Measurements from ENCODE around the gene TTC36. TPM values are rescaled to one million over a fixed set of nuclear protein-coding genes. Genes with fewer than 3 reads are reported as not detected.
"Not testable (repeated sequence)": the region's sequence is repeated elsewhere in the genome, so short reads cannot be mapped to it uniquely, and the experiment has no call there.

TTC36 gene
- polyA plus RNA-seq, 1 donor from 2014 or later = 4.3 TPM

DNA sequence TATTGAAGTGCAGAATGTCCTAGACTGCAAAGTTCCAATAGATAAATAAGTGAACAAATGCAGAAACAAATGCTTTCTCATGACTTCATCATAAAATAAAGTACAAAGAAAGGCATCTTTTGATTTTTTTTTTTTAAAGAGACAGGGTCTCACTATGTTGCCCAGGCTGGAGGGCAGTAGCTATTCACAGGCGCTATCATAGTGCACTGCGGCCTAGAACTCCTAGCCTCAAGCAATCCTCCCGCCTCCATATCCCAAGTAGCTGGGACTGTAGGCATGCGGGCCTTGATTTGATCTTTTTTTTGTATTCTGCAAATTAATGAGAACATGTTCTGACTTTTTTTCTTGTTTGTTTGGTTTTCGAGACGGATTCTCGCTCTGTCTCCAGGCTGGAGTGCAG, 47.4 kb downstream of the TTC36 start:
- Histone ChIP-seq H3K4me3 (ENCODE audit: low read length) (peak overlapping the region; percentile 89), H3F3A (ENCODE audit: insufficient read depth, low read length, poor library complexity, severe bottlenecking) (peaks cover 3% of the 10 kb centered on the region), H2AFZ (ENCODE audit: low read depth, low read length) (no peak overlapping the region), H3K9ac (ENCODE audit: low read length) (no peak overlapping the region), H3K9me2 (ENCODE audit: insufficient read depth, low read length) (no peaks in the 10 kb centered on the region), H4K20me1 (ENCODE audit: insufficient read depth) (no peaks in the 10 kb centered on the region), H3K27me3 (ENCODE audit: insufficient read depth, low read depth, low read length) (no peaks in the 10 kb centered on the region), H3K9me3 (ENCODE audit: low read length) (no peaks in the 10 kb centered on the region), H3K4me2 (ENCODE audit: low read length) (peak overlapping the region; percentile 74), H3K79me2 (replicated peaks; ENCODE audit: insufficient read depth, low read length) (peaks cover 68% of the 10 kb centered on the region), H3K27ac (ENCODE audit: low read length) (no peak overlapping the region), H3K36me3 (ENCODE audit: insufficient read depth, low read length) (no peaks in the 10 kb centered on the region)
- TF ChIP-seq, protein P1, sequence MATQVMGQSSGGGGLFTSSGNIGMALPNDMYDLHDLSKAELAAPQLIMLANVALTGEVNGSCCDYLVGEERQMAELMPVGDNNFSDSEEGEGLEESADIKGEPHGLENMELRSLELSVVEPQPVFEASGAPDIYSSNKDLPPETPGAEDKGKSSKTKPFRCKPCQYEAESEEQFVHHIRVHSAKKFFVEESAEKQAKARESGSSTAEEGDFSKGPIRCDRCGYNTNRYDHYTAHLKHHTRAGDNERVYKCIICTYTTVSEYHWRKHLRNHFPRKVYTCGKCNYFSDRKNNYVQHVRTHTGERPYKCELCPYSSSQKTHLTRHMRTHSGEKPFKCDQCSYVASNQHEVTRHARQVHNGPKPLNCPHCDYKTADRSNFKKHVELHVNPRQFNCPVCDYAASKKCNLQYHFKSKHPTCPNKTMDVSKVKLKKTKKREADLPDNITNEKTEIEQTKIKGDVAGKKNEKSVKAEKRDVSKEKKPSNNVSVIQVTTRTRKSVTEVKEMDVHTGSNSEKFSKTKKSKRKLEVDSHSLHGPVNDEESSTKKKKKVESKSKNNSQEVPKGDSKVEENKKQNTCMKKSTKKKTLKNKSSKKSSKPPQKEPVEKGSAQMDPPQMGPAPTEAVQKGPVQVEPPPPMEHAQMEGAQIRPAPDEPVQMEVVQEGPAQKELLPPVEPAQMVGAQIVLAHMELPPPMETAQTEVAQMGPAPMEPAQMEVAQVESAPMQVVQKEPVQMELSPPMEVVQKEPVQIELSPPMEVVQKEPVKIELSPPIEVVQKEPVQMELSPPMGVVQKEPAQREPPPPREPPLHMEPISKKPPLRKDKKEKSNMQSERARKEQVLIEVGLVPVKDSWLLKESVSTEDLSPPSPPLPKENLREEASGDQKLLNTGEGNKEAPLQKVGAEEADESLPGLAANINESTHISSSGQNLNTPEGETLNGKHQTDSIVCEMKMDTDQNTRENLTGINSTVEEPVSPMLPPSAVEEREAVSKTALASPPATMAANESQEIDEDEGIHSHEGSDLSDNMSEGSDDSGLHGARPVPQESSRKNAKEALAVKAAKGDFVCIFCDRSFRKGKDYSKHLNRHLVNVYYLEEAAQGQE (IDR thresholded peaks at IDR 0.05; ENCODE audit: borderline replicate concordance) = no peak
- TF ChIP-seq TAF1 (IDR thresholded peaks at IDR 0.05; ENCODE audit: low read depth) = no peak
- TF ChIP-seq SMC3 (conservative IDR thresholded peaks at IDR 0.05; ENCODE audit: poor library complexity) = no peak
- no peak for TF ChIP-seq RAD21 (conservative IDR thresholded peaks at IDR 0.05)
- no peak for TF ChIP-seq EP300 (conservative IDR thresholded peaks at IDR 0.05; ENCODE audit: poor library complexity, severe bottlenecking)
- TF ChIP-seq, protein P2, sequence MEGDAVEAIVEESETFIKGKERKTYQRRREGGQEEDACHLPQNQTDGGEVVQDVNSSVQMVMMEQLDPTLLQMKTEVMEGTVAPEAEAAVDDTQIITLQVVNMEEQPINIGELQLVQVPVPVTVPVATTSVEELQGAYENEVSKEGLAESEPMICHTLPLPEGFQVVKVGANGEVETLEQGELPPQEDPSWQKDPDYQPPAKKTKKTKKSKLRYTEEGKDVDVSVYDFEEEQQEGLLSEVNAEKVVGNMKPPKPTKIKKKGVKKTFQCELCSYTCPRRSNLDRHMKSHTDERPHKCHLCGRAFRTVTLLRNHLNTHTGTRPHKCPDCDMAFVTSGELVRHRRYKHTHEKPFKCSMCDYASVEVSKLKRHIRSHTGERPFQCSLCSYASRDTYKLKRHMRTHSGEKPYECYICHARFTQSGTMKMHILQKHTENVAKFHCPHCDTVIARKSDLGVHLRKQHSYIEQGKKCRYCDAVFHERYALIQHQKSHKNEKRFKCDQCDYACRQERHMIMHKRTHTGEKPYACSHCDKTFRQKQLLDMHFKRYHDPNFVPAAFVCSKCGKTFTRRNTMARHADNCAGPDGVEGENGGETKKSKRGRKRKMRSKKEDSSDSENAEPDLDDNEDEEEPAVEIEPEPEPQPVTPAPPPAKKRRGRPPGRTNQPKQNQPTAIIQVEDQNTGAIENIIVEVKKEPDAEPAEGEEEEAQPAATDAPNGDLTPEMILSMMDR (IDR thresholded peaks at IDR 0.05; ENCODE audit: poor library complexity, severe bottlenecking) = no peak
- no peak for TF ChIP-seq POLR2AphosphoS5 (IDR thresholded peaks at IDR 0.05)
- no peak for TF ChIP-seq EZH2 (IDR thresholded peaks at IDR 0.05; ENCODE audit: borderline replicate concordance, insufficient read depth, low read length, poor library complexity, severe bottlenecking)
- no peak for TF ChIP-seq MXI1 (conservative IDR thresholded peaks at IDR 0.05; ENCODE audit: poor library complexity, severe bottlenecking)

DNA sequence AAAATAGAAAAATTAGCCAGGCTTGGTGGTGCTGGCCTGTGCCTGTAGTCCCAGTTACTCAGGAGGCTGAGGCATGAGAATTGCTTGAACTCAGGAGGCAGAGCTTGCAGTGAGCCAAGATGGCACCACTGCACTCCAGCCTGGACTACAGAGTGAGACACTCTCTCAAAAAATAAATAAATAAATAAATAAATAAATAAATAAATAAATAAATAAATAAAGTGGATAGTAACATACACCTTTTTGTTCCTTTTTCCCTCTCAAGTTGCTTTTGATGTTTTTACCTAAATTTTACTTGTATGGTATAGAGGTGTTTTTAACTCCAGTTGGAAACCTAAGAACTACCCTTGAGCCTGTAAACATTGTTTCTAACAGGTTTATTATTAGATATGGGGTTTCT, 50.7 kb downstream of the TTC36 start:
- not testable (repeated sequence) for H2AFZ ChIP-seq (ENCODE audit: low read depth, low read length); H4K20me1 ChIP-seq (ENCODE audit: insufficient read depth); H3K9ac ChIP-seq (ENCODE audit: low read length); H3K4me3 ChIP-seq (ENCODE audit: low read length); H3K27me3 ChIP-seq (ENCODE audit: insufficient read depth, low read depth, low read length); H3K9me3 ChIP-seq (ENCODE audit: low read length); H3K27ac ChIP-seq (ENCODE audit: low read length); H3K4me2 ChIP-seq (ENCODE audit: low read length); H3K36me3 ChIP-seq (ENCODE audit: insufficient read depth, low read length); H3F3A ChIP-seq (ENCODE audit: insufficient read depth, low read length, poor library complexity, severe bottlenecking); H3K9me2 ChIP-seq (ENCODE audit: insufficient read depth, low read length)
- H3K79me2 ChIP-seq (replicated peaks; ENCODE audit: insufficient read depth, low read length) = peaks cover 70% of the 10 kb centered on the region

Other genes starting within 250 kb of the TTC36 start
- gene CD3E, start 222.7 kb upstream of the TTC36 start, polyA plus RNA-seq = not detected in 2 replicates
- gene CD3D, start 184.8 kb upstream of the TTC36 start, polyA plus RNA-seq = not detected in 2 replicates
- not detected in 2 replicates for gene CD3G, start 183.1 kb upstream of the TTC36 start, polyA plus RNA-seq
- gene UBE4A, start 167.9 kb upstream of the TTC36 start, polyA plus RNA-seq = 33.0 and 36.9 TPM in 2 replicates
- 107 and 153 TPM in 2 replicates for gene ATP5MG, start 125.9 kb upstream of the TTC36 start, polyA plus RNA-seq
- gene KMT2A, start 91.0 kb upstream of the TTC36 start, polyA plus RNA-seq = 16.7 and 24.2 TPM in 2 replicates
- gene TMEM25, start 3.7 kb downstream of the TTC36 start, polyA plus RNA-seq = 139 and 154 TPM in 2 replicates
- 70.3 and 75.5 TPM in 2 replicates for gene IFT46, start 38.5 kb downstream of the TTC36 start, polyA plus RNA-seq
- 67.2 and 68.4 TPM in 2 replicates for gene ARCN1, start 44.9 kb downstream of the TTC36 start, polyA plus RNA-seq
- 114 and 149 TPM in 2 replicates for gene PHLDB1, start 80.1 kb downstream of the TTC36 start, polyA plus RNA-seq
- 0.12 TPM in 1 of 2 replicates, not detected in the other for gene TREH, start 152.2 kb downstream of the TTC36 start, polyA plus RNA-seq